Stimulated activated effector memory CD8-positive, alpha-beta T cell treated with anti-CD3 and anti-CD28 coated beads, Interleukin-12 subunit alpha, Interleukin-12 subunit beta, amount 100 ng/mL, for 72 hours (primary cell): ENCODE results near the gene FES.
A peak's percentile ranks its signal among the peaks of the same experiment; 100 is the strongest.

Source experiments
- ATAC-seq: fragments of 150-1000 bp; cut with Tn5 transposase; 2 replicates; pipeline ENCODE4 v1.10.0; 2021
- DNase-seq, 2 donors: peaks; one replicate each; pipeline ENCODE4 v3.0.0; 2021 to 2022; ENCODE audit warnings: low spot score in 2 of 2
- H3K27ac Mint-ChIP-seq: one replicate; pipeline ENCODE4 v1.8.0; 2022; ENCODE audit warnings: mild to moderate bottlenecking, mixed read lengths
- H3K36me3 Mint-ChIP-seq: one replicate; pipeline ENCODE4 v1.8.0; 2022; ENCODE audit warnings: mild to moderate bottlenecking, mixed read lengths
- H3K4me1 Mint-ChIP-seq: one replicate; pipeline ENCODE4 v1.8.0; 2022; ENCODE audit warnings: mixed read lengths
- H3K4me3 Mint-ChIP-seq: one replicate; pipeline ENCODE4 v1.8.0; 2022; ENCODE audit warnings: mild to moderate bottlenecking, mixed read lengths
- H3K9me3 Mint-ChIP-seq: one replicate; pipeline ENCODE4 v1.8.0; 2022; ENCODE audit warnings: mixed read lengths

FES gene

DNA sequence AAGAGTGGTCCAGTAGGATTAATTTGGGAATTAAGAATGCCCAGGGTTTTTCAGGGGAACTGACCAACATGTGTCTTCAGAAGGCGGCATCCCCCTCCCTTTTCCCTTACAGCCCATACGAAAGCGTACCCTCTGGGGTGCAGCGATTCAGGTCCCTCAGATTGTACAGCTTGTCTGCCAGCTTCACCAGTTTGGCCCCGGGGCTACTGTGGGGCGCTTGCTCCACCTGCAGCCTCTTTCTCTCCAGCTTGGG is 47.2 kb downstream of the FES start:
- Mint-ChIP-seq H3K4me1 (peaks cover 50% of the 10 kb centered on the region), H3K27ac (peak overlapping the region; percentile 96), H3K36me3 (peaks cover 33% of the 10 kb centered on the region), H3K4me3 (peak overlapping the region; percentile 89), H3K9me3 (no peaks in the 10 kb centered on the region)
- no peak for ATAC-seq
- no peak for DNase-seq

DNA sequence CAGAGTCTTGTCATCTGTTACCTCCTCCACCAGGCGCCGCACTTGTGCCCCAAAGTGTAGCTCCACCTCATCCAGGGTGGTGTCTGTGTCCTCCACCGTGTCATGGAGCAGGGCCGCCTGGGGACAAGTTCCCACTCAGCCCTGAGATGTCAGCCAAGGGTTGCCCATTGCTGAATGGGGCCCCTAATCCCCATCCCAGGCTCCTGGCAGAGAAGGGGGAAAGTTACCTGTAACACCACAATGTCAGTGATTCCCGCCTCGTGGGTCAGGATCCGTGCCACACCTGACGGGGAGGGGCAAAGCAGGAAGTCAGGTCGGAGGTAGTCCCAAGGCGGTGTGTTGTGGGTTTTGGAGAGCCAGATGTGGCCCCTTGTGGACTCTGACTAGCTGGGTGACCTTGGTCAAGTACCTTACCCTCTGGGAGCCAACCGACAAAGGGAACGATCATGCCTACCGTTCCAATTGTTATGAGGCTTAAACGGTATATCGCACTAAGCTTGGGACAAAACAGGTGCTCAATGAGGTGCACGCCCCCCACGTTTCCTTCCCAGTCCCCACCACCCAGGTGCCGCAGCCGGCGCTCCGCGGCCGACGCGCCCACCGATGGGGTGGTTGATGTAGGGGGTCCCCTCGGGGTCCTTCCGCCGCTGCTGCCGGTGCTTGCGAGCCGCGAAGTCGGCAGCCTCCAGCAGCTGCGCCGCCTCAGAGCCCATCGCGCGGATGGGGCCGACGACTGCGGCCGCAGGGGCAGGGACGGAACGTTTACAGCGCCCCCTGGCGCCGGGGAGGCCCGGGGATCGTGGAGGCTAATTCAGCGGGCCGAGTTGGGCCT is 47.7 kb downstream of the FES start, which contains the start of gene HDDC3:
TSS of gene HDDC3 (minus strand) at position 722 of the 832 bp plus-strand sequence. CDS start at position 713, 9 bp downstream.
- Mint-ChIP-seq H3K4me3 (peak within 1 kb of the TSS; percentile 89), H3K36me3 (peaks cover 38% of the 10 kb centered on the region), H3K4me1 (peaks cover 54% of the 10 kb centered on the region), H3K9me3 (no peaks in the 10 kb centered on the region), H3K27ac (peak within 1 kb of the TSS; percentile 96)
- peak; percentile 74 for ATAC-seq
- DNase-seq = peak; percentile 98

DNA sequence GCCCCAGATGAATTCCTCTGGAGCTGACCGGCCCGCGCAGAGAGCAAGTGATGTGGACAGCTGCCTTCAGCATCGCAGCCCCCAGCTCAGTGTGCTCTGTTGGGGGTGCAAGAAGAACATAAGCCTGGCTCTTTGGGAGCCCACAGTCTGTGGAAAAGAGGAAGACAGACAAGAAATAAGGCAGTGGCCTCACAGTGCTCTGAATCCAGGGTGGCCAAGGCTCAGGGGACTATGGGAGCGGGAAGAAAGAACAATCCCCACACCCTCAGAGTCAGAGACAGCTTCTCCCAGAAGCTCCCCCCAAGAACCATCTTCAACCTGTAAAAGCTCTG is 48.3 kb downstream of the FES start:
- H3K36me3 Mint-ChIP-seq = peaks cover 43% of the 10 kb centered on the region
- peaks cover 54% of the 10 kb centered on the region for H3K4me1 Mint-ChIP-seq

DNA sequence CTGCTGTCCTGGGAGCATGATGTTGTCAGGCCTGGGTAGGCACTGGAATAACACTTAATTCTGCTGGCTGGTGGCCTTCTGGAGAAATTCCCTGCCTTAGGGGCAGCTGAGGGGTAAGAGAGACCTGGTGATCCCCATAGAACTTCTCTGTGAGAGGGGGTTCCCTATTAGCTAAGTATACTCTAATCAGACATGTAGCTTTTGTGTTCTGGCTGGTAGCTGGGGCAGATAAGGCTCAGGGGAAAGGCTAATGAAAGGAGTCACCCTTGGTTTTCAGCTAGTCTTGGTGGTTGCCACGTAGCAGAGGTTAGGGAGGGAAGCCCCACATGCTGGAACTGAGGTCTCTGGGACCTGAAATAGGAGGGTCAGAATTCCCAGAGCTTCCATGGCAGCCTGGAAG is 49.0 kb downstream of the FES start:
- no peak for ATAC-seq
- Mint-ChIP-seq H3K4me3 (peak overlapping the region; percentile 89), H3K36me3 (peaks cover 50% of the 10 kb centered on the region), H3K9me3 (no peaks in the 10 kb centered on the region), H3K4me1 (peaks cover 54% of the 10 kb centered on the region), H3K27ac (peak overlapping the region; percentile 94)
- DNase-seq = no peak

More for the DNA sequence above, 48.3 kb downstream of the FES start:
- no peaks in the 10 kb centered on the region for H3K9me3 Mint-ChIP-seq
- DNase-seq = no peak
- peak overlapping the region; percentile 89 for H3K4me3 Mint-ChIP-seq
- H3K27ac Mint-ChIP-seq = peak overlapping the region; percentile 96
- ATAC-seq = no peak

DNA sequence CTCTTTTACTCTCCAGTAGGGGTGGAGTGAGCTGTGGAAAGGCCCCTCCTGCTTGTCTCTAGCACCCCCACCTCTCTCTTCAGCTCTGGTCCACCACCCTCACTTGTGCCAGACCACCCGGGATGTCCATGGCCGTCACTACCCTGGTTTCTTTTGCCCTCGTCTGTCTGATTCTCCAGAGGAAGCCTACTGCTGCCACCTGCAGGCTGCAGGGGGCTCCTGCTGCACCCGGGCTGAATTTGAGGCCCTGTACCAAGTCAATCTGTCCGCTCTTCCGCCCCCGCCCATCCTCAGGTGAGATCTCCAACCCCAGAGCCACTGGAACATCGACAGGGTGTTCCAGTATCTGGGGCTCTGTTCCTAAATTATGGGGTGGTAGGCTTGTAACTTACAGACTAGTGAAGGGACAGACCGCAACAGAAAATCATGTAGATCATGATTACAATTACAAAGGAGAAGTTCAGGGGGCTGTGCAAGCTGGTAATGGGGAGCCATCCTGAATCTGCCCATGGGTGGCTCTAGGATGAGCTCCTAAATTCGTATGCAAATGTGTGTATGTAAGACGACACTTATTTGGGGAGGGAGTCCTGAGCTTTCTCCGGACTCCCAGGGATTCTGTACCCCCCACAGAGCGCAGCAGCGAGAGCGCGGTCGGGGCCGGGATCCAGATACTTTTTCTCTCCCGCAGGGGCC is 50.1 kb downstream of the FES start:
- ATAC-seq (peak; percentile 57), DNase-seq (peak; percentile 74 to 93)
- peaks cover 54% of the 10 kb centered on the region for H3K4me1 Mint-ChIP-seq
- peak overlapping the region; percentile 94 for H3K27ac Mint-ChIP-seq
- H3K36me3 Mint-ChIP-seq = peaks cover 61% of the 10 kb centered on the region
- no peaks in the 10 kb centered on the region for H3K9me3 Mint-ChIP-seq
- peak overlapping the region; percentile 91 for H3K4me3 Mint-ChIP-seq

DNA sequence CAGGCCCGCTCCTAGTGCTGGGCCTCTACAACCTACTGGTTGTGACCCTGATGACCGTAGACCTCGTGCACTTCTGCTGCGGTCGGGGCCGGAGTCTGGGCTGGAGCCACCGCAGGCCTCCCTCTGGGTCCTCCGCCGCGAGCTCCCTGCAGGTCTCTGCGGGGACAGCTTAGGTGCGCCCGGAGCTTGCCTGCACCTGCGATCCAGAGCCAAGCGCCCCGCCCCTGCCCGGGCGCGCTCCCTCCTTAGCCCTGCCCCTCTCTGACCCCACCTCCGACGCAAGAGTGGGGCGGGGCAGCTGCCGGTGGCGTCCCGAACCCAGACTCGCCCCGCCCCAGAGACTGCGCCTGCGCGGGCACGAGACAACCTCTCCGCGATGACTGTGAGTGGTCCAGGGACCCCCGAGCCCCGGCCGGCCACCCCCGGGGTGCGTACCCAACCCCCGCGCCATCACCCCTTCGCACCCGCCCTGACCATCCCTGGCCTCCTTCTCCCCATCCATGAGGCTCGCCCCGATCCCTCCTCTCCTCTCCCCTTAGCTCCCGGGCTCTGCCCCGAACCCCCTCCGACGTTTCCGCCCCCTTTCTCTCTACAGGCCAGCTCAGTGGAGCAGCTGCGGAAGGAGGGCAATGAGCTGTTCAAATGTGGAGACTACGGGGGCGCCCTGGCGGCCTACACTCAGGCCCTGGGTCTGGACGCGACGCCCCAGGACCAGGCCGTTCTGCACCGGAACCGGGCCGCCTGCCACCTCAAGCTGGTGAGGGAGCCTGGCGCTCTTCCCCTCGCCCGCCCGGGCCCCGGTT is 50.8 kb downstream of the FES start, which contains the start of gene UNC45A:
TSS of gene UNC45A (plus strand) at position 337 of the 803 bp plus-strand sequence. CDS start at position 377, 40 bp downstream.
- peak; percentile 83 for ATAC-seq
- H3K9me3 Mint-ChIP-seq = no peaks in the 10 kb centered on the region
- H3K4me1 Mint-ChIP-seq = peaks cover 54% of the 10 kb centered on the region
- H3K4me3 Mint-ChIP-seq = peak within 1 kb of the TSS; percentile 91
- peak within 1 kb of the TSS; percentile 94 for H3K27ac Mint-ChIP-seq
- H3K36me3 Mint-ChIP-seq = peaks cover 68% of the 10 kb centered on the region
- DNase-seq = peak; percentile 93 to 97

DNA sequence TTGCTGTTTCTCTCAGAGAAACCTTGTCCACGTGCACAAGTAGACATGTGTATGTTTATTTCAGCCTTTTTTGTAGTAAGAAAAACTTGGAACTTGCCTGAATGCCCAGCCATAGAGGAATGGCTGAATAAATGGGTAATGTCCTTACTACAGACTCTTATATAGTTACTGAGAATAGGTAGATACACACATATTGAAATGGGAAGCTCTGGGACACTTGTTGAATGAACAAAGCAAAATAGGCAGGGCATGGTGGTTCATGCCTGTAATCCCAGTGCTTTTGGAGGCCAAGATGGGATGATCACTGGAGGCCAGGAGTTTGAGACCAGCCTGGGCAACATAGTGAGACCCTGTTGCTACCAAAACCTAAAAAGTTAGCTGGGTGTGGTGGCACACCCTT is 52.5 kb downstream of the FES start:
- no peaks in the 10 kb centered on the region for H3K9me3 Mint-ChIP-seq
- ATAC-seq (no peak), DNase-seq (no peak)
- peaks cover 76% of the 10 kb centered on the region for H3K36me3 Mint-ChIP-seq
- H3K27ac Mint-ChIP-seq = peak overlapping the region; percentile 94
- H3K4me1 Mint-ChIP-seq = peaks cover 41% of the 10 kb centered on the region
- H3K4me3 Mint-ChIP-seq = peak overlapping the region; percentile 91

DNA sequence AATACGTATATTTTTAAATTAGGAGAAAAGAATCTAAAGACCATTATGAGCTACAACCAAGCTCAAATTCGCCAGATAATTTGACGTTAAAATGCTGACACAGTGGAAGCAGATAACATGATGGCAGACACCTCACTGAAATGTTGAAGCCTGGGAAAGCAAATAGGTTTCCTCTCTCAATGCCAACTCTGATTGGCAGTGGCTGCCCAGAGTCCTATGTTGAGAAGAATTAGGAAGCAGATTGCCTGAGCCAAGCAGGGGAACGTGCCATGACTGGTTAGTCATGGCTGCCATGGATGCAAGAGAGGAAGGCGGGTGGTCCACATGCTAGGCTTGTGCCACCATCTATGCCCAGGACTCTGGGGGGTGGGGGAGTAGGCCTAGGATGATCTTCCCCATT is 54.0 kb downstream of the FES start:
- H3K9me3 Mint-ChIP-seq = no peaks in the 10 kb centered on the region
- no peak for ATAC-seq
- no peak overlapping the region for H3K27ac Mint-ChIP-seq
- peaks cover 29% of the 10 kb centered on the region for H3K4me1 Mint-ChIP-seq
- peaks cover 83% of the 10 kb centered on the region for H3K36me3 Mint-ChIP-seq
- no peak for DNase-seq
- H3K4me3 Mint-ChIP-seq = no peak overlapping the region

DNA sequence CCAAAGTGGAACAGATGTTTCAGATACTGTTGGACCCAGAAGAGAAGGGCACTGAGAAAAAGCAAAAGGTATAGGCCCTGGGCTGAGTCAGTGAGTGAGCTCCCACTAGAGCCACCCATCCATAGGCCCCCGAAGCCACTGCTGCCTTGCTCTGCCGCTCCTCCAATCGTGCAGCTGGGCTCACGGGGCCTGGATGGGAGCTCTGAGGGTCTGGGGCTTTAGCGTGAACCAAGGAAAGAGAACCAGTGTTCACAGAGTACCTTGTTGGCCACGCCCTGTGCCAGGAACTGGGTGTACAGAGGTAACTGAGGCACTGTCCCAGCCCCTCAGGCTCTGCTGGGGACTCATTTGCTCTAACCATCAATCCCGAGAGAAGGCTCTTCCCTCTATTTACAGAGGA is 55.5 kb downstream of the FES start:
- H3K9me3 Mint-ChIP-seq = no peaks in the 10 kb centered on the region
- peaks cover 15% of the 10 kb centered on the region for H3K4me1 Mint-ChIP-seq
- DNase-seq (no peak), ATAC-seq (no peak)
- H3K4me3 Mint-ChIP-seq = no peak overlapping the region
- H3K36me3 Mint-ChIP-seq = peaks cover 91% of the 10 kb centered on the region
- H3K27ac Mint-ChIP-seq = peak overlapping the region; percentile 76

DNA sequence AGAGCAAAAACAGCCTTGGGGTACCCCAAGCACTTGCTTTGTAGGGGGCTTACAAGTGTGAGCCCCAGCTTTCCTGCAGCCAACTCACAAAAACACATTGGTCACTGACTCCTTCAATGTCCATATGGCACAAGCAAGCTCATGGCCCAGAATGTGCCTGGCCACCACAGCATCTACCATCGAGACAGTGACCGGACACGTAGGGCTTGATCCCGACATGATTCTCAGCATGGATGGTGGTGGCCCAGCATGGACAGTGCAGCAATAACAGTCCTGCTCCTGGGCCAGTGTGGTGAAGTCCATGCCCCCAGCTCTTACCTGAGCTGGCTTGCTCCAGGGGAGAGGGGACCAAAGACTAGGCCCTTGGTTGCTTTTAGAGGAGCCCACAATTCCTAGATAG is 56.7 kb downstream of the FES start:
- peaks cover 8% of the 10 kb centered on the region for H3K4me1 Mint-ChIP-seq
- peaks cover 99% of the 10 kb centered on the region for H3K36me3 Mint-ChIP-seq
- DNase-seq (no peak), ATAC-seq (no peak)
- no peak overlapping the region for H3K4me3 Mint-ChIP-seq
- H3K9me3 Mint-ChIP-seq = no peaks in the 10 kb centered on the region
- peak overlapping the region; percentile 76 for H3K27ac Mint-ChIP-seq

DNA sequence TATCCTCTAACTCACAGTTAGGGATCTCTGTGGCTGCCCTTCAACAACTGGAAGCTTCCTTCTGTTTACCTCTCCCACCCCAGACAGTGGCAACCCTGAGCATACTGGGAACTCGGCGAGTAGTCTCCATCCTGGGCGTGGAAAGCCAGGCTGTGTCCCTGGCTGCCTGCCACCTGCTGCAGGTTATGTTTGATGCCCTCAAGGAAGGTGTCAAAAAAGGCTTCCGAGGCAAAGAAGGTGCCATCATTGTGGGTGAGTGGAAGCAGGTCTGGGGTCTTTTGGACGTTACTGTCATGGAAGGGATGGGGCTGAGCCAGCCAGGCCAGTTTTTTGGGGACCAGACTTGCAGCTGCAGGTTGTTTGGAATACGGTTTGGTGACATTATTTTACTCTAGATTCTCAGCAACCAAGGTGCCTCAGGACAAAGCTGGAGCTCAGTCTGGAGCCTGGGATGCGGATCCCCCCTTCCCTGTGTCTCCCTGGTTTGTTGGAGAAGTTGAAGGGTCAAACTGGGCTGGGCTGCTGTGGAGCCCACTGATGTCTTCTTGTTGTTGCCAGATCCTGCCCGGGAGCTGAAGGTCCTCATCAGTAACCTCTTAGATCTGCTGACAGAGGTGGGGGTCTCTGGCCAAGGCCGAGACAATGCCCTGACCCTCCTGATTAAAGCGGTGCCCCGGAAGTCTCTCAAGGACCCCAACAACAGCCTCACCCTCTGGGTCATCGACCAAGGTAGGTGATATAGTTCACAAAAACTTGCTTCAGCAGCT is 58.2 kb downstream of the FES start:
- Mint-ChIP-seq H3K36me3 (peaks cover 100% of the 10 kb centered on the region), H3K4me3 (no peak overlapping the region), H3K27ac (no peak overlapping the region), H3K9me3 (no peaks in the 10 kb centered on the region), H3K4me1 (no peaks in the 10 kb centered on the region)
- DNase-seq (no peak), ATAC-seq (no peak)

DNA sequence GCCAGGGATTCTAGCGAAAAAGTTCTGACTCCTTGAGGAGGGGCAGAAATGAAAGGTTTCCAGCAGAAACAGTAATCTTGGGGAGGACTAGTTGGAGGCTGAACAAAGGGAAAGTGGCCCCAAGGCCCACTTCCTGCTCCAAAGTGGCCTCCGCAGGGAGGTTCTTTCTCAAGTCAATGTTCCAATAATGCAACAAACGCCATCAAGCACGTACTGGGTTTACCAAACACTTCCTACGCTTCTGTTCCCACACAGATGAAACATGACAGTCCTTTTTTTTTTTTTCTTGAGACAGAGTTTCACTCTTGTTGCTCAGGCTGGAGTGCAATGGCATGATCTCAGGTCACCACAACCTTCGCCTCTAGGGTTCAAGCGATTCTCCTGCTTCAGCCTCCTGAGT is 60.8 kb downstream of the FES start:
- no peaks in the 10 kb centered on the region for H3K4me1 Mint-ChIP-seq
- peaks cover 93% of the 10 kb centered on the region for H3K36me3 Mint-ChIP-seq
- no peak for DNase-seq
- H3K9me3 Mint-ChIP-seq = no peaks in the 10 kb centered on the region
- H3K4me3 Mint-ChIP-seq = no peak overlapping the region
- ATAC-seq = no peak
- H3K27ac Mint-ChIP-seq = no peak overlapping the region
